NCI-H1694 treated with DMSO at 0.1 percent for 48 hours (cell line): ENCODE measurements around the gene AMOTL1.
"Not testable (repeated sequence)": the region's sequence is repeated elsewhere in the genome, so short reads cannot be mapped to it uniquely, and the experiment has no call there.

Experiments used
- DNase-seq: peaks from one replicate; lab custom pipeline; 2025; lab: John Stamatoyannopoulos, UW

The AMOTL1 gene

GRCh38 chr11:94825031-94825430 lies 56.9 kb downstream of the AMOTL1 start:
- no peak for DNase-seq

GRCh38 chr11:94825481-94825880 lies 57.3 kb downstream of the AMOTL1 start:
- DNase-seq, result no peak

GRCh38 chr11:94826415-94826814 lies 58.3 kb downstream of the AMOTL1 start:
- no peak for DNase-seq

GRCh38 chr11:94828088-94828487 lies 59.9 kb downstream of the AMOTL1 start:
- DNase-seq, result no peak

- DNase-seq, result no peak
Measured at GRCh38 chr11:94830722-94831510, 62.8 kb downstream of the AMOTL1 start.

- DNase-seq, result no peak
Measured at GRCh38 chr11:94831529-94831928, 63.4 kb downstream of the AMOTL1 start.

- DNase-seq, result no peak
Measured at GRCh38 chr11:94832604-94833235, 64.6 kb downstream of the AMOTL1 start.

GRCh38 chr11:94834911-94835593 lies 66.9 kb downstream of the AMOTL1 start:
- DNase-seq, result no peak

GRCh38 chr11:94835594-94835927 lies 67.4 kb downstream of the AMOTL1 start:
- DNase-seq, result no peak

GRCh38 chr11:94837317-94837716 lies 69.2 kb downstream of the AMOTL1 start:
- DNase-seq, result no peak

- DNase-seq, result no peak
Measured at GRCh38 chr11:94838027-94838731, 70.0 kb downstream of the AMOTL1 start.

GRCh38 chr11:94840209-94840608 lies 72.1 kb downstream of the AMOTL1 start:
- DNase-seq, result no peak

GRCh38 chr11:94844031-94844430 lies 75.9 kb downstream of the AMOTL1 start:
- DNase-seq, result no peak

- DNase-seq, result no peak
Measured at GRCh38 chr11:94845622-94846021, 77.5 kb downstream of the AMOTL1 start.

- peak; percentile 21 for DNase-seq
Measured at GRCh38 chr11:94849839-94850238, 81.7 kb downstream of the AMOTL1 start.

GRCh38 chr11:94851864-94852636 lies 83.9 kb downstream of the AMOTL1 start:
- DNase-seq, result peak; percentile 32

GRCh38 chr11:94853288-94853687 lies 85.1 kb downstream of the AMOTL1 start:
- not testable (repeated sequence) for DNase-seq

- DNase-seq, result peak; percentile 7
Measured at GRCh38 chr11:94853836-94854235, 85.7 kb downstream of the AMOTL1 start.

GRCh38 chr11:94854770-94855633 lies 86.8 kb downstream of the AMOTL1 start:
- no peak for DNase-seq

GRCh38 chr11:94855666-94856065 lies 87.5 kb downstream of the AMOTL1 start:
- DNase-seq, result no peak

GRCh38 chr11:94856443-94856842 lies 88.3 kb downstream of the AMOTL1 start:
- no peak for DNase-seq
